Eye (tissue), 1 donor: Measurements from ENCODE around the gene LKAAEAR1.

Experiments
- DNase-seq: peaks from one replicate; pipeline ENCODE4 v3.0.0-alpha.2; 2015

Gene LKAAEAR1

DNA sequence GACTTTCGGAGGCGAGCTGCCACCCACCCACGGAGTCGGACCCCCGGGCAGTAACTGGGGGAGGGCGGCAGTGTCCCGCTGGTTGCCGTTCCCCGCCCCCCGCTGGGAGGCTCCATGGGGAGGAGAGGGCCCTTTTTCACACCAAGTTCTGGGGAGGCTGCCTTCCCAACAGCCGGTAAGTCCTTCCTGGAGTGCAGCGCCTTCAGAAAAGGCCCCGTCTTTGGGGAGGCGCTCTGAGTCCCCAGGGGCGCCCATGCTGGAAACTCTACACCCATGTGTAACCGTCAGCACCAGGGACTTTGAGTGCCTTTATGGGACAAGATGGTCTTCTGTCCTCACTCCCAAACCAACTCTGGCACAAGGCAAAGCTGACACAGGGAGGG, 34.3 kb downstream of the LKAAEAR1 start:
- no peak for DNase-seq

DNA sequence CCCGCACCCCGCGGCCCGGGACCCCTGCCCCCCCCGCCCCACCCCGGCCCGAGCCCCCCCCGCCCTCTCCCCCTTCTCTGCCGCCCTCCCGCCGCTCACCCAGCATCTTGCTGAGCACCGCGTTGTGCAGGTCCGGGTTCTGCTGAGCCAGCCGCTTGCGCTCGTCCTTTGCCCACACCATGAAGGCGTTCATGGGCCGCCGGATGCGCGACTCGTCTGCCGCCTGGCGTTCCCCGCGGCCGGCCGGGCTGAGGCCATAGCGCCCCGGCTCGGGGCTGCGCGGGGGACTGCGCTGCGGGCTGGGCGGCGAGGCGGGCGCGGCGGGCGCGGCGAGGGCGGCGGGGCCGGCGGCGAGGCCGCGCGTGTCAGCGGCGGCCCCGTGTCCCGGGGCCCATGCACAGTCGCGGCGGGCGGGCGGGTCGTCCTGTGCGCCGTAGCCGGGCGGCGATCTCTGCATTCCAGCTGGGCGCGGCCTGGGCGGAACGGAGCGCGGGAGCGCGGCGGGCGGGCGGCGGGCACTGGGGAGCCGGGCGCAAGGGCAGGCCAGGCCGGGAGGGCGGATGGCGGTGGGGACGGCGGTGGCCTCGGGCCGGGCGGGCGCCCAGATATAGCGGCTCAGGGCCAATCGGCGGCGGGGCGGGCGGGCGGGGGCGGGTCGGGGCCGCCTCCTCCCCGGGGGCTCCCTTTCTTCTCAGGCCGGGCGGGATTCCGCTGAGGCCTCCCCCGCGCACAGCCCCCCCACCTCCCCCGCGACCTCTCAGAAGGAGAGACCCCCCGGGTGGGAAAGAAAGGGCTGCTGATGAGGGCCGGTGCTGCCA, 34.9 kb downstream of the LKAAEAR1 start, which contains the start of gene SOX18:
SOX18 (minus strand) TSS at position 580 of the 818 bp plus-strand sequence; CDS start at position 457, 123 bp downstream.
- peak; percentile 49 for DNase-seq

GRCh38 chr20:64048402-64049044, 35.7 kb downstream of the LKAAEAR1 start:
- peak; percentile 35 for DNase-seq

DNA sequence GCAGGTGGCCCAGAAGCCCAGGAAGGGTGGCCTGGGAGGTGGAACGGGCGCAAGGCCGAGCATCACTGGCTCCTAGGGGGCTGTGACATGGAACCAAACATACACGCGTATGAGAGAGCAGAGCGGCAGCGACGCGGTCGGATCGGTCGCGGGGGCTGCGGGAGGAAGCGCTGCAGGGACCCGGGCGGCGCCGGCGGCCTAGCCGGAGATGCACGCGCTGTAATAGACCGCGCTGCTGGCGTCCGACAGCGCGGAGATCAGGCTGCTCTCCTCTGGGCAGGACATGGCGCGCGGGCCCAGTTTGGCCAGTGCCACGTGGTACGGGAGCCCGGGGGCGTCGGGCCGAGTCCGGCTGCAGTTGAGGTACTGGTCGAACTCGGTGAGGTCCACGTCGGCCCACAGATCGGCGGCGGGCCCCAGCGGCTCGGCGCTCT, 36.2 kb downstream of the LKAAEAR1 start:
- DNase-seq: peak; percentile 40

DNA sequence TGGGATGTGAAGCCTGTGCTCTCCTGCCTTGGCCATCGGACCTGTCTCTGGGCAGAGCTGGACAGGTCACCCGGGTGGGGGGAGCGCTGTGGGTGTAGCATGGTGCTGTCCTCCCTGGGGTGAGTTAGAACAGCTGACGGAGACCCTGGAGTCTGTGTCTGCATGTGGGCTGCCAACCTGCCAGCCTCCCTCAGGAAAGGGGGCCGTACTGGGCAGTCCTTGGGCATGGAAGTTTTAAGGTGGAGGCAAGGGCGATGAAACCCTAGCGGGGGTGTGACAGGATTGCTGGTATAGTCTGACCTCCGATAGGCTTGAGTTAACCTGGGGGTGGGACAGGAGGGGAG, 37.2 kb downstream of the LKAAEAR1 start:
- DNase-seq: no peak

- DNase-seq: no peak
These were observed 38.7 kb downstream of the LKAAEAR1 start for GRCh38 chr20:64045346-64046011.

GRCh38 chr20:64044484-64045247, 39.5 kb downstream of the LKAAEAR1 start:
- no peak for DNase-seq

GRCh38 chr20:64043768-64044167, 40.4 kb downstream of the LKAAEAR1 start:
- DNase-seq: no peak

DNA sequence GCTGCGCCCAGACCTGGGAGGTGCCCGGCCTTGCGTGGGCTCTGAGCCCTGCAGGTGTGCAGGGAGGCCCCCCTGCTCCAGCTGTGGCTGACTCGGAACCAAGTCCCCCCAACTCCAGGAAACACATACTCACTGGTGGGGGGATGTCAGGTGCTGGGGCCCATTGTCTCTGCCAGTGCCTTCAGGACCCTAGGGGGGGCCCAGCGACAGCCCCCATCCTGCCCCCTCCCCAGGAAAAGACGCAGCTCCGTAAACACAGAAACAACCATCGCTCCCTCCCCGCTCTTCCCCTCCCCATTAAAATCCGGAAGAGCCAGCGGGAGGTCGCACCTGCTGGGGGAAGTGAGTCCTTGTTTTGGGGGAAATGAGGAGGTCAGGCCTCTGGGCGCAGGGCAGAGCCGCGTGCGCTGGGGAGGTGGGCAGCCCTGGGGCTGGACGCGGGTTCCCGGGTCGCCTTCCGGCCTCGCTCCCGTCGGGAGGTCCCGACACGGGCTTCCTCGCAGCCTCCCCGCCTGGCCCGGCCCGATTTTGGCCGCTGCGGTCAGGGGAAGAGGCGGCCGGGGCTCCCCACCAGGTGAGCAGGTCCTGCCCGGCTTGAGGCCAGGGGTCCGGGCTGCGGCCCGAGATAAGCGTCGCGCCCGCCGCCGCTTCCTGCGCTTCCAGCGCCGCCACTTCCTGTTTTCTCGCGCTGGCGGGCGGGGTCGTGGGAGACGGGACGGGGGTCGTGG, 42.0 kb downstream of the LKAAEAR1 start:
- DNase-seq: no peak

GRCh38 chr20:64041781-64042053, 42.5 kb downstream of the LKAAEAR1 start:
- no peak for DNase-seq

DNA sequence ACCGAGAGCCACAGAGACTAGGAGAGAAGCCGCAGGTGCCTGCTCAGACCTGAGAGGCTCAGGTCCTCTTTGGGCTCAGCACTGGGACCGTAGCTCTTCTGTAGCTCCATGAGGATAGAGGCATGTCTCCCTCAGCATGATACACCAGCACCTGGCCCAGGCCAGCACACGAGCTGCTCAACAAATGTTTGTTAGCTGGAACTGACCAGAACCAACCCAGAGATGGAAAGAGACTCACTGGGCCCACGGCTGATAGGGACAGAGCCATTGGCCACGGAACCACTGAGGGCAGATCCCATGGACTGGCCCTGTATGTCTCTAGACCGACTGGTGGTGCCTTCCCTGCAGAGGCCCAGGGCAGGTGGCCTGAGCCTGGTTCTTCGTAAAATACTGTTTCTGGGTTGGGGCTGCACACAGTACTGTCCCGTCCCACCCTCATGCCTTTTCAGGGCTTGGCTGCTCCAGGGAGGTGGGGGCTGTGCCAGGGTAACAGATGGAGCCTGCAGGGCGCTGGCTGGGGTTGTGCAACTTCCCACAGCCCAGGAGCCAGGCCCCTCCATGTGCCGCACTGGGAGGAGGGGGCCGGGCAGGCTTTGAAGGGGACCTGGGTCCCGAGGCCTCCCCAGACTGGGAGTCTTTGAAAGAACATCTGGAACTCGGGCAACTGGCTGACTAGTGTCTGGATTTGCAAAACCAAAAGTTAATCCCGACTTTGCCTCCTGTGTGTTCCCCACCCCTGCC, 43.0 kb downstream of the LKAAEAR1 start:
- DNase-seq: no peak

GRCh38 chr20:64040231-64041039, 43.8 kb downstream of the LKAAEAR1 start:
- no peak for DNase-seq

- DNase-seq: no peak
These were observed 44.7 kb downstream of the LKAAEAR1 start for GRCh38 chr20:64039293-64040160.

DNA sequence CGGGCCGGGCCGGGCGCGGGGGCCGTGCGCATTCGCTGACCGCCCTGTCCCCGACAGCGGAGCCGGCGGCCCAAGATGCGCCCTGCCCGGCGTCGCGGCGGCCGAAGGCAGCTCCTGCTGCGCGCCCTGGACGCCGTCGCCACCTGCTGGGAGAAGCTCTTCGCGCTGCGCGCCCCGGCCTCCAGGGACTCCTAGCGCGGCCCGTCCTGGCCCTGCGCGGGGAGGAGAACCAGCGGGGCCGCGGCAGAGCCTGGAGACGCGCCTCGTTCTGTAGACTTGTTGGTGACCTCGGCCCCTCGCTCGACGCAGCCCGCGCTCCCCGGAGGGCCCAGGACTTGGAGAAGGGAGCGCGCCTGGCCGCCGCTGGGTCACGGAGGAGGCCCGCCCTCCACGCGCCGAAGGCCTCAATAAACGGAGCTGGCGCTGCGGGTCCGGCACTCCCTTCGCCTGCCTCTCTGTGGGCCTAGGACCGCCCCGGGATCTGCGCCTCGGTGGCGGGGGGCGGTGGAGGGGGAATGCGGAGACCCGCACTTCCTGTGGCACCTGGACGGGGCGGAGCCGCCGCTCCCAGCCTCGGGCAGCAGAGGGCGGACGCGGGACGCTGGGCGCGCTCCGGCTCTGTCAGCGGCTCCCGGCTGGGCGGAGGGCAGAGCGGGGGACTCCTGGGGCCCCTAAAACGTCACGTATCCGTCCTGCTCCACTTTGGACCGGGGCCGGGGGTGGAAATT, 45.5 kb downstream of the LKAAEAR1 start:
- peak; percentile 84 for DNase-seq

GRCh38 chr20:64038224-64038564, 46.0 kb downstream of the LKAAEAR1 start:
- no peak for DNase-seq

DNA sequence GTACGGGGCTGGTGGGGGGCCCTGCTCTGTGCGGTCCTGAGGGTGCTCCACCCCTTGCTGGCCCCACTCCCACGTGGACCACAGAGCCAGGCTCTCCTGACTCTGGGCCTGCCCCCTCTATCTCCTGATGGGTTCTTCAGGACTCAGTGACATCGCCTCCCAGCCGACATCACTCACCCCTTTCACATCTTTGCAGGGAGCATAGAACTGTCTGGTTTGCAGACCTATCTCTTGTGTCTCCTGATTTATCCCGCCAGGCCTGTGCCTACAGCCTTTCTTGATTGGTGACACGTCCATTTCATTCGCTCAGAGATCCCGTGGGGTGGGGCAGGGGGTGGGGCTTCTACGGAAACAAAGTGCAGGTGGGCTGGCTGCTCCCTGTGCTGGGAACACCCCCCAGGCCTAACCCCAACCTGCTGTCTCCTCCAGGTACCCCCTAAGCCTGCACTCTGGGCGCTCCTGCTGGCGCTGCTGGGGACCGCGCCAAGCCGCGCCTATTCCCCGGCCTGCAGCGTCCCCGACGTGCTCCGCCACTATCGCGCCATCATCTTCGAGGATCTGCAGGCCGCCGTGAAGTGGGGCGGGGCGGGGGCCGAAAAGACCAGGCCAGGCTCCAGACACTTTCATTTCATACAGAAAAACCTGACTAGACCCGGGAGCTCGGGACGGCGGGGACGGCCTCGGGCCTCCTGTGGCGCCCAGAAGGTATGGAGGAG, 46.5 kb downstream of the LKAAEAR1 start:
- no peak for DNase-seq

DNA sequence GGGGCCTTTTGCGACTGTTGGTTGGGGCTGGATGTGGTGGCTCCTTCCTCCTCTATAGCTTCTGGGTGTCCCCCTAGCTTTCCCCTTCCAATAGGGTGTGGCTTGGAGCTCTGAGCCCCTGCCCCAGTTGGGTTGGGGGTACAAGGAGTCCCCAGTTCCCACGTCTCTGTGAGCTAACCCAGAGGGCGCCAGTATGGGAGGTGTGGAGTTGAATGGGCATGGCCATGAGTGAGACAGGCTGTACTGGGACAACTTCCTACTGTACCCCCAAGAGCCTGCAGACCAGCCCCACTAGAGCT, 47.0 kb downstream of the LKAAEAR1 start:
- no peak for DNase-seq

DNA sequence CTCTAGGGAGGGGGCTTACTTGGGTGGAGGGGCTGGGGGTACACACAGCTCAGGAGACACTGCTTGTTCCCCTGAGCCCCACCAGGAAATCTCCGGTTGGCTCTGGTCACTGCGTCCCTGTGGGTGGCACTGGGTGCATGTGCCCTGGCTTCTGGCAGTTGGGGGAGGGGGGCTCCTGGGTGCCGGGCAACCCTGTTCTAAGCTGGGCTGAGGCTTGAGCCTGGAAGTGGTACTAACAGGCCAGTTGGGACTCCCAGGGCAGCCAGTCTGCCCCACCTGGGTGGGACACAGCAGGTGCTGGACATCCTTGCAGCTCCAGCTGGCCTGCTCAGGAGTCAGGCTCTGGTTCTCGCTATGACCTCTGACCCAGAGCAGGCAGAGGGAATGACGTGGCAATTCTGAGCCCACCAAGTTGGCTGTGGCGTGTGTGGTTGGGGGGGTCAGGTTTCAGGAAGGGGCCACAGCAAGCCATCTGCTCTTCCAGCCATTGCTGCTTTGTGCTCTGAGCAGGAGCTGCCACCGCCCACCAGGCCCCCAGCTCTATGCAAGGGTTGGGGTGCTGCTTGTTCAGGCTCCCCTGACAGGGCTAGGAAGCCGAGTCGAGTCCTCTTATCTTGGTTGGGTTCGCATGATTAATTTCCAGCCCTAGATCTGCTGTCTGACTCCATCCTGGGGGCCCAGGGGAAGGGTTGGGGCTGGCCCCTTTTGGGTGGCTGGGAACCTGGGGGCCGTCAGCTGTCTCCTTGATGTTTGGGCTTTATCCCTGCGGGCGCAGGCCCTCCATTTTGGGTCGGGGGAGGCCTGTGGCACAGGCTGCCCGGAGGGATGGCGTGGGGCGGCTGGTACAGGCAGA, 47.6 kb downstream of the LKAAEAR1 start:
- DNase-seq: no peak
